Hippocampal formation (tissue), 2 donors: ENCODE data around the gene ENTPD8.
"Not testable (repeated sequence)": the region's sequence is repeated elsewhere in the genome, so short reads cannot be mapped to it uniquely, and the experiment has no call there.

Experiments used
- DNase-seq, 2 donors: peaks; one replicate each; lab custom pipeline; 2025; lab: John Stamatoyannopoulos, UW

Gene ENTPD8

GRCh38 chr9:137458194-137459151 lies 17.3 kb upstream of the ENTPD8 start:
- DNase-seq, result peak; percentile 49 to 53

GRCh38 chr9:137457406-137458193 lies 16.4 kb upstream of the ENTPD8 start:
- DNase-seq, result no peak

DNA sequence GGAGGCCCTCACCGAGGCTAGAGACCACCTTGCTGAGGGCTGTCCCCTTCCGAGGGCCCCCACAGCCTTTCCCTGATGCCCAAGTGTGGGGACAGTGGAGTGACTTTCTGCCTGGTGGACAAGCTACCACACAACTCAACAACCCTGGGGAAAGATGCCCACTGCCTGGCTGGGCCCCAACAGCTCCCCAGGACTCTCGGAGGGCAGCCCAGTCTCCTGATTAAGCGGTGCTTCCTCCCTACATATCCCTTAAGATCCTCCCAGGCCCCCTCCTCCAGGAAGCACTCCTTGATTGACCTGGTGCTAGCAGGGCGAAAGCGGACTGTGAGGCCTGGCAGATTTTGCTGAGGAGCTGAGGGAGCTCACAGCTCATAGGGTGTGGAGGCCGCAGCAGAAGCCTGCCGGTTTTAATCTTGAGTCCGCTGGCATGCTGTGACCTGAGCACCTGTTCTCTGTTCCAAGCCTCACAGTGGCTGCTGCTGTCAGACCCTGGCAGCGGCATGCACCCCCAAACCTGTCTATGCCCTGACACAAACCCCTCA lies 15.8 kb upstream of the ENTPD8 start:
- no peak for DNase-seq

GRCh38 chr9:137456061-137456863 lies 15.1 kb upstream of the ENTPD8 start:
- no peak for DNase-seq

DNA sequence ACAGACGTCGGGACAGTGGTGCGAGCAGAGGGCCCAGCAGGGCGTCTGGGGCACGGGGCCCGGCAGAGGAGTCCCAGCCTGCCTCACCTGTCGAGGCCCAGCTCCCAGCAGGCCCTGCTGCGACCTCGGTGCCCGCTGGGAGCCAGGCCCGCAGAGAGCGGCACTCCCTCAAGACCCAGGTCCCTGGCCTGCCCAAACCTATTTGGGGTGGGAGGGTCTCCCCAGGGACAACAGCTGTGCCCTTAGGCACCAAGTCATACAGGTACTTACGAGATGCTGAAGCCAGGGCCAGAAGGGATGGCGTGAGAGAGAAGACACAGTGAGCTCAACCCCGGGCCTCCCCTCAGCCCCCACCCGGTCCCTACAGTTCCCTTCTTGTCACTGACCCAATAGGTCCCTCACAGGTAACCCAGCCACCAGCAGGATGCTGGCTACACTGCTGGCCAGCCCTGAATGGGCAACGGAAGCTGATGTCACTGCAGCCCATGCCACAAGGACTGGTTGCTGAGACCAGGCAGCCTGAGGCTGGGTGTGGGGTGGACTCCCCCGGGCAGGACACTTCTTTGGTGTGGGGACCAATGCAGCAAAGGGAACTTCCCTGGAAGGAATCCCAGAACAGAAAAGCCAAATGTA lies 14.3 kb upstream of the ENTPD8 start:
- no peak for DNase-seq

GRCh38 chr9:137454597-137455358 lies 13.6 kb upstream of the ENTPD8 start:
- no peak for DNase-seq

DNA sequence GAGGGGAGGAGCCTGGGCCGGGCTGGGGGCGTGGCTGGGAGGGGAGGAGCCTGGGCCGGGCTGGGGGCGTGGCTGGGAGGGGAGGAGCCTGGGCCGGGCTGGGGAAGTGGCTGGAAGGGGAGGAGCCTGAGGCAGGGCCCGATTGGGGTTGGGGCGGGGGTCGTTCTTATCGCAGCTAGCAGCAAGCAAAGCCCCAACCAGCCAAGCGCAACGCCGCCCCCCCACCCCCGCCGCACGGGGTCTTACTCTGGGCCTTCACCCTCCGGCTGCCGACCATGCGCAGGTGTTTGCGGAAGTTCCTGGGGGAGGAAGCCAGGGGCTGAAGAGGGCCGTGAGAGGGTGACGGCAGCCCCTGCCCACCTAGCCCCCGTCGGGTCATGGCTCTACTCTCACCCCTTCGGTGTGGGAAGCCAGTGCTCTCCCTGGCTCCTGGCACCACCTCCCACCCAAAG lies 13.0 kb upstream of the ENTPD8 start:
- DNase-seq, result no peak

GRCh38 chr9:137453643-137454081 lies 12.5 kb upstream of the ENTPD8 start:
- peak in 1 of 2 donors; percentile 22 for DNase-seq

DNA sequence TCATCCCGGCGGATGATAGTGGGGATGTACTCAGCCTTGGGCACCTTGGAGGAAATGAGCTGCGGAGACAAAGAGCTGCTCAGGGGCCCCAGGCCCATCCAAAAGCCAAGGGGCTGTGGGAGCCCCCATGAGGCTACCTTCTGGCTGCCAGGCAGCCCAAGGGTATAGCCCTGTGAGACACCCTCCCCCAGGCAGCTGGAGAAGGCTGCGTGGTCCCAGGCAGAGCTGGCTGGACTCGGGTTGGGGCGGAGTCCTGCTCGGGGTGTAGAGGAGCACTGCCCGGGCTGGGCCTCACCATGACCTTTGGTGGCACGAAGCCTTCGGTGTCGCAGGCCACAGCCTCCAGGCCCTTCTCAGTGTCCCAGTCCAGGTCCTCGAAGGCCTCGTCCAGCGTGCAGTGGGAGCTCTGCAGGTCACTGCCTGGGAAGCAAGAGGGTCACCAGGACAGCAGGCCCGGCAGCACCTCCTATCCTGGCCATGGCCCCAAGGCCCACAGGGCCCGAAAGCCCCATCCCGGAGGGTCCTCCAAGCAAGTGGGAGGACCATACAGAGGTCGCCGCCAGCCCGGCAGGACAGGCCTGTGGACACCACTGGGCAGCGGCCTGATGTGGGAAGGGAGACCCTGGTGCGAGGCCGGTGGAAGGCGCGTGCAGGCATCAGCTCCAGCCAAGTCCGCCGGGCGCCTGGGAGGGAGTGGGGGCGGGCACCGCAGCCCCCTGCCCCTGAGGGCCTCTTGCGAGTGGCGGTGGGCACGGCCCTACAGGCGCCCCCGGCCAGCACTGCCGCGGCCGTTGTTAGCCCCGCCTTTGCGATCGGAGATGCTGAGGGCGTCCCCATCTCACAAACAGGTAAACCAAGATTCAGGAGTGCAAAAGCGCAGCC lies 11.8 kb upstream of the ENTPD8 start:
- no peak for DNase-seq

- DNase-seq, result no peak
These were observed 11.0 kb upstream of the ENTPD8 start for GRCh38 chr9:137452006-137452760.

GRCh38 chr9:137451264-137452005 lies 10.3 kb upstream of the ENTPD8 start:
- not testable (repeated sequence) for DNase-seq

DNA sequence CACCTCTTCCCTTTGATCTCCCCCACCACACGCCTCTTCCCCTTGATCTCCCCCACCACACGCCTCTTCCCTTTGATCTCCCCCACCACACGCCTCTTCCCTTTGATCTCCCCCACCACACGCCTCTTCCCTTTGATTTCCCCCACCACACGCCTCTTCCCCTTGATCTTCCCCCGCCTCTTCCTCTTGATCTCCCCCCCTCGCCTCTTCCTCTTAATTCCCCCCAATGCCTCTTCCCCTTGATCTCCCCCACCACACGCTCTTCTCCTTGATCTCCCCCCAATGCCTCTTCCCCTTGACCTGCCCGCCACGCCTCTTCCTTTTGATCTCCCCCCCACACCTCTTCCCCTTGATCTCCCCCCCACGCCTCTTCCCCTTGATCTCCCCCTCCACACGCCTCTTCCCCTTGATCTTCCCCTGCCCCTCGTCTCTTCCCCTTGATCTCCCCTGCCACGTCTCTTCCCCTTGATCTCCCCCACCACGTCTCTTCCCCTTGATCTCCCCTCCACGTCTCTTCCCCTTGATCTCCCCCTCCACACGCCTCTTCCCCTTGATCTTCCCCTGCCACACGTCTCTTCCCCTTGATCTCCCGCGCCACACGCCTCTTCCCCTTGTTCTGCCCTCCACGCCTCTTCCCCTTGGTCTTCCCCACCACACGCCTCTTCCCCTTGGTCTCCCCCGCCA lies 9.5 kb upstream of the ENTPD8 start:
- DNase-seq, result not testable (repeated sequence)

DNA sequence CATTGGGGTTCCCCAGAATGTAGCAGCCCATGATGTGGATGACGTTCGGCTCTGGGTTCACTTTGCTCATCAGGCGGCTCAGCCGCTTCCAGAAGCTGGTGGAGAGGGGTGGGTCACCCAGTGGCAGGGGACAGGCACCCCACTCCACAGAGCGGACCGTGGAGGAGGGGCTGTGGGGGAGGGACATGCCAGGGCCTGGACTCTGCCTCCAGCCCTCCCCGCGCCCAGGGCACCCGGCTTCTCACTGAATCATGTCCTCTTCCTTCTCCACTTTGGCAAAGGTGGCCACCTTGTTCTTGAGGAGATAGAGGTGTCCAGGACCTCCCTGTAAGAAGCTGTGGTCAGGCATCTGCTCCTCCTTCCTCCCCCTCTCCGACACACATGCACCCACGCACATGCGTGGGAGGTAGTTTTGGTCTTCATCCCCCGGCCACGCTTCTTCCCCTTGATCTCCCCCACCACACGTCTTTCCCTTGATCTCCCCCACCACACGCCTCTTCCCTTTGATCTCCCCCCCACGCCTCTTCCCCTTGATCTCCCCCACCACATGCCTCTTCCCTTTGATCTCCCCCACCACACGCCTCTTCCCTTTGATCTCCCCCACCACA lies 8.9 kb upstream of the ENTPD8 start:
- DNase-seq, result no peak

GRCh38 chr9:137449081-137449844 lies 8.1 kb upstream of the ENTPD8 start:
- no peak for DNase-seq

DNA sequence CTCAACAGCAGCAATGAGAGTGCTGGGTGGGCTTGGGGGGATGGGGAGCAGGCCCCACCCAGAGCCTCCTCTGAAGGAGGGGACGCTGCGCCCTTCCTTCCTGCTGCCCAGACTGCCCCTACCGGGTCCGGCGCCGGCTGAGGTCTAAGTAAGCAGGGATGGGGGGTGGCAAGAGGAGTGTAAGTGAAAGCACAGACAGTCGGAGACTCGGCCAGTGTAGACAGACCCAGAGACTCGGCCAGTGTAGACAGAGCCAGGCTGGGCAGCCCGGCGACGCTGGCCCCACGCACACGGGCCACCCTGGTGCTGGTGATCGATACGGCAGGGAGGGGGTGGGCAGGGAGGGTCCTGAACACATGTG lies 7.4 kb upstream of the ENTPD8 start:
- DNase-seq, result no peak
